Neural crest cell (in vitro differentiated cells): ENCODE results near the gene CHMP6. TPM values are rescaled to one million over a fixed set of nuclear protein-coding genes. Genes with fewer than 3 reads are reported as not detected.

Experiments
- DNase-seq: peaks from one replicate; pipeline ENCODE4 v3.0.0; 2021; ENCODE audit warnings: low read depth, mixed read lengths, low spot score
- H3K27ac Mint-ChIP-seq: one replicate; pipeline ENCODE4 v1.8.0; 2021; ENCODE audit warnings: mild to moderate bottlenecking, mixed read lengths; ENCODE audit not compliant: unreplicated experiment
- H3K27me3 Mint-ChIP-seq: 2 replicates; pipeline ENCODE4 v1.8.0; 2021; ENCODE audit warnings: low read depth, mild to moderate bottlenecking, mixed read lengths
- H3K36me3 Mint-ChIP-seq: 2 replicates; pipeline ENCODE4 v1.8.0; 2021; ENCODE audit warnings: low read depth, mild to moderate bottlenecking, mixed read lengths
- H3K4me1 Mint-ChIP-seq: 2 replicates; pipeline ENCODE4 v1.8.0; 2021; ENCODE audit warnings: mixed read lengths
- H3K4me3 Mint-ChIP-seq: one replicate; pipeline ENCODE4 v1.8.0; 2021; ENCODE audit warnings: mild to moderate bottlenecking, mixed read lengths
- H3K9me3 Mint-ChIP-seq: 2 replicates; pipeline ENCODE4 v1.8.0; 2021; ENCODE audit warnings: mixed read lengths
- total RNA-seq: library from RNA; stranded (reverse); gene quantifications from 2 replicates; pipeline ENCODE4 v1.2.1, GENCODE V29; 2021
- TF ChIP-seq, protein P1 (sequence below): fragments of 200-600 bp; sonication (generic); conservative IDR thresholded peaks from 2 replicates; pipeline ENCODE4 v1.5.0; 2021; ENCODE audit warnings: antibody characterized with exemption, mild to moderate bottlenecking

CHMP6 gene
- total RNA-seq, 1 donor from 2014 or later: 32.7 TPM

DNA sequence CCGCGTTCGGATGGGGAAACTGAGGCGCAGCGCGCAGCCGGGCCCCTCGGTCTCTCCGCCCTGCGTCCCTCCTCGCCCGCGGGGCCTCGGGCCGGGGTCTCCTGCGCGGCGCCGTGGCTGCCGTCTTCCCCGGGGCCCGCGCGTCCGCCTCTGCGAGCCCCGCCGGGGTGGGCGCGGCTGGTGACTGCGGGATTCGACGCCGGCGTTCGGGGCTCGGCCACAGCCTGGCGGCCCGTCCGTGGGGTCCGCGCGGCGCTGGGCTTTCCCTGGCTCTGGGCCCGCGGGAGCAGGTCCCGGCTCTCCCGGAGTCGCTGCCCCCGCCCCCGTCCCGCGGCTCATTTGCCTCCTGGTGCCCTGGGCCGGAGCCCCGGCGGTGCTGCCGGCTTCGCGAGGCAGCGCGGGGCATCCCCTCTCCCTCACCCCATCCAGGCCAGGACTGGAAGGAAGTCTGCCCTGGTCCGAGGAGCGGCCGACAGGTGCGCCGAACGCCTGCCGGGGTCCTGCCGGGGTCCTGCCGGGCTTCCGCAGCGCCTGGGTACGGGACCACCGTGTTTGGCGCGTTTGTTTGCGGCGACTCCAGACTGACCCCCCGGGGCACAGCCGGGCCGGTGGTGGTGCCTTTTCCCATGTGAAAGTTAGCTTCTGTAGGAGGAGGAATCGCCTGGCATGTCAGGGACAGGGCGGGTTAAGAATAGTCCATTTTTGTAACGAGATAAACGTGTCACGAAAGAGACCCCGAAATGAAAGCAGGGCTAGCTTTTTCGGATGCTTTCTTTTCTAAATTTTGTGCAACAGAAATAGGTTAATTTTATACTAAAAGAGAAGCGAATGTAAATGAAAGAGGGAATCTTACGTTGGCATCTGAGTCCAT, 671 bp downstream of the CHMP6 start:
- no peaks in the 10 kb centered on the region for H3K9me3 Mint-ChIP-seq
- TF ChIP-seq, protein P1, sequence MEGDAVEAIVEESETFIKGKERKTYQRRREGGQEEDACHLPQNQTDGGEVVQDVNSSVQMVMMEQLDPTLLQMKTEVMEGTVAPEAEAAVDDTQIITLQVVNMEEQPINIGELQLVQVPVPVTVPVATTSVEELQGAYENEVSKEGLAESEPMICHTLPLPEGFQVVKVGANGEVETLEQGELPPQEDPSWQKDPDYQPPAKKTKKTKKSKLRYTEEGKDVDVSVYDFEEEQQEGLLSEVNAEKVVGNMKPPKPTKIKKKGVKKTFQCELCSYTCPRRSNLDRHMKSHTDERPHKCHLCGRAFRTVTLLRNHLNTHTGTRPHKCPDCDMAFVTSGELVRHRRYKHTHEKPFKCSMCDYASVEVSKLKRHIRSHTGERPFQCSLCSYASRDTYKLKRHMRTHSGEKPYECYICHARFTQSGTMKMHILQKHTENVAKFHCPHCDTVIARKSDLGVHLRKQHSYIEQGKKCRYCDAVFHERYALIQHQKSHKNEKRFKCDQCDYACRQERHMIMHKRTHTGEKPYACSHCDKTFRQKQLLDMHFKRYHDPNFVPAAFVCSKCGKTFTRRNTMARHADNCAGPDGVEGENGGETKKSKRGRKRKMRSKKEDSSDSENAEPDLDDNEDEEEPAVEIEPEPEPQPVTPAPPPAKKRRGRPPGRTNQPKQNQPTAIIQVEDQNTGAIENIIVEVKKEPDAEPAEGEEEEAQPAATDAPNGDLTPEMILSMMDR: no peak
- no peak overlapping the region for H3K27ac Mint-ChIP-seq
- peaks cover 17% of the 10 kb centered on the region for H3K4me1 Mint-ChIP-seq
- H3K4me3 Mint-ChIP-seq: peak overlapping the region; percentile 89
- H3K36me3 Mint-ChIP-seq: no peaks in the 10 kb centered on the region
- DNase-seq: no peak
- H3K27me3 Mint-ChIP-seq: peaks cover 12% of the 10 kb centered on the region

- no peak for DNase-seq
- H3K27me3 Mint-ChIP-seq: peaks cover 12% of the 10 kb centered on the region
- H3K9me3 Mint-ChIP-seq: no peaks in the 10 kb centered on the region
- H3K4me1 Mint-ChIP-seq: peaks cover 17% of the 10 kb centered on the region
- no peak overlapping the region for H3K27ac Mint-ChIP-seq
- peak overlapping the region; percentile 89 for H3K4me3 Mint-ChIP-seq
- H3K36me3 Mint-ChIP-seq: no peaks in the 10 kb centered on the region
- TF ChIP-seq, protein P1: no peak
Observed at GRCh38 chr17:80992948-80993624, 1.4 kb downstream of the CHMP6 start.

DNA sequence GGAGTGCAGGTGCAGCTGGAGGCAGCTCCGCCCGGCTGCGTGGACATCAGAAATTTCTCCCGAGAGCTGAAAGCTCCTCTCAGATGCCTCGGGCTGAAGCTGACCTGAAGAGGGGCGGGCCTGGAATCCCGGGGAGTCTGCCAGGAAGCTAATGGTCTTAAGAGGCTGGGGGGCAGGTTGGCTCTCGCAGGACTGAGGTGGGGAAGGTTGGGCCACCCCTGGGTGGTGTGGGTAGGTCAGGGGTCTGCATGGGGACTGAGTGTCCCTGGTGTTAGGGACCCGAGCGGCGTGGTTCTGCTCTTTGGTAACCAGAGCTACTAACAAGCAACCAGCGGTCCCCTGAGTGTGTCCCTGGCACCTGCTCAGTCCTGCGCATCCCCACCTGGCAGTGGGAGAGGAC, 3.5 kb downstream of the CHMP6 start:
- H3K36me3 Mint-ChIP-seq: no peaks in the 10 kb centered on the region
- no peak overlapping the region for H3K4me3 Mint-ChIP-seq
- H3K4me1 Mint-ChIP-seq: peaks cover 10% of the 10 kb centered on the region
- peaks cover 6% of the 10 kb centered on the region for H3K27me3 Mint-ChIP-seq
- no peaks in the 10 kb centered on the region for H3K9me3 Mint-ChIP-seq
- TF ChIP-seq, protein P1: no peak
- no peak overlapping the region for H3K27ac Mint-ChIP-seq
- no peak for DNase-seq

- H3K36me3 Mint-ChIP-seq: no peaks in the 10 kb centered on the region
- DNase-seq: no peak
- peaks cover 5% of the 10 kb centered on the region for H3K27me3 Mint-ChIP-seq
- TF ChIP-seq, protein P1: no peak
- no peak overlapping the region for H3K27ac Mint-ChIP-seq
- H3K4me3 Mint-ChIP-seq: no peak overlapping the region
- H3K4me1 Mint-ChIP-seq: peaks cover 7% of the 10 kb centered on the region
- H3K9me3 Mint-ChIP-seq: no peaks in the 10 kb centered on the region
Observed at GRCh38 chr17:80996422-80997305, 5.0 kb downstream of the CHMP6 start.

DNA sequence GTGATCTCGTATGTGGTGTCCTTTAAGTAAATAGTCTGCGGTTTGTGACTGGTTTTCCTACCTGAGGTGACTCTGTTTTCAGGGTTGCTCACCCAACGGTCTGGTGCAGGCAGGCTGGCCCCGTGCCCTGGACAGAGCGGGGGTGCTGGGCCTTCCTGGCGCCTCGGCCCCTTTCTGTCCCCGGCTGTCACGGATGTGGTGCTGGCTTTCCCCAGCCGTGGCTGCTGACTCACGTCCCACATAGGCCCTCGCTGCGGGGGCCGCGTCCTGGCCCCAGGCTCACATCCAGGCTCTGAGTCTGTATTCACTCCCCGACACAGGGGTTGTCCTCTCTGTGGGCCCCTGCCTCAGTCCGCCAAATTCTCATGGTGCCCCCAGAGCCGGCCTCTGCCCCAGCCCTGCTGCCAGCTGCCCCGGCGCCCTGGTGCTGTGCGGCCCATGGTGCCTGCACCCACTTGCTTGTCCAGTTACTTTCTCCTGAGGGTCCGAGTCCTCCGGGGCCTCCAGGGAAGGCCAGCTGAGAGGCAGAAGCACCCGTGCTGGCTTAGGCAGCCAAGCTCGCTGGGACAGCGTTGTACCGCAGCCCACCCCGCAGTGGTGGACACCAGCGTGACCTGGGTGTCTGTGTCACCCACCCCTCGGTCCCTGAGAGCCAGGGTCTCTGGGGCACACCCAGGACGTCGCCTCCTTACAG, 5.9 kb downstream of the CHMP6 start:
- DNase-seq: no peak
- Mint-ChIP-seq H3K9me3 (no peaks in the 10 kb centered on the region), H3K4me1 (peaks cover 11% of the 10 kb centered on the region), H3K4me3 (no peak overlapping the region), H3K27me3 (peaks cover 12% of the 10 kb centered on the region), H3K27ac (no peak overlapping the region), H3K36me3 (no peaks in the 10 kb centered on the region)
- TF ChIP-seq, protein P1: no peak
